ENCODE results near the gene SREK1.
"Not testable (repeated sequence)": the region's sequence is repeated elsewhere in the genome, so short reads cannot be mapped to it uniquely, and the experiment has no call there.

The SREK1 gene

GRCh38 chr5:66144074-66144833 lies at the start of gene SREK1:
TSS of gene SREK1 (plus strand) at chr5:66144300. CDS start at chr5:66144377, 77 bp downstream.
- peak; percentile 76 to 89 for DNase-seq (ENCODE audit: low read depth in 2 of 2)

- no peak for DNase-seq (ENCODE audit: low read depth in 2 of 2)
Measured at GRCh38 chr5:66100851-66101250, 43.2 kb upstream of the SREK1 start.

- no peak for DNase-seq (ENCODE audit: low read depth in 2 of 2)
Measured at GRCh38 chr5:66113160-66113559, 30.9 kb upstream of the SREK1 start.

- DNase-seq (ENCODE audit: low read depth in 2 of 2), result no peak
Measured at GRCh38 chr5:66118304-66118703, 25.8 kb upstream of the SREK1 start.

GRCh38 chr5:66122379-66123034 lies 21.6 kb upstream of the SREK1 start:
- no peak for DNase-seq (ENCODE audit: low read depth in 2 of 2)

- no peak for DNase-seq (ENCODE audit: low read depth in 2 of 2)
Measured at GRCh38 chr5:66129144-66129543, 15.0 kb upstream of the SREK1 start.

GRCh38 chr5:66130493-66130892 lies 13.6 kb upstream of the SREK1 start:
- no peak for DNase-seq (ENCODE audit: low read depth in 2 of 2)

- DNase-seq (ENCODE audit: low read depth in 2 of 2), result no peak
Measured at GRCh38 chr5:66134407-66134861, 9.7 kb upstream of the SREK1 start.

GRCh38 chr5:66136053-66136452 lies 8.0 kb upstream of the SREK1 start:
- DNase-seq (ENCODE audit: low read depth in 2 of 2), result no peak

- not testable (repeated sequence) for DNase-seq (ENCODE audit: low read depth in 2 of 2)
Measured at GRCh38 chr5:66136944-66137343, 7.2 kb upstream of the SREK1 start.

- DNase-seq (ENCODE audit: low read depth in 2 of 2), result no peak
Measured at GRCh38 chr5:66138637-66139317, 5.3 kb upstream of the SREK1 start.

GRCh38 chr5:66139318-66139712 lies 4.8 kb upstream of the SREK1 start:
- no peak for DNase-seq (ENCODE audit: low read depth in 2 of 2)

GRCh38 chr5:66142417-66142816 lies 1.7 kb upstream of the SREK1 start:
- no peak for DNase-seq (ENCODE audit: low read depth in 2 of 2)

GRCh38 chr5:66143473-66144073 lies 527 bp upstream of the SREK1 start:
- DNase-seq (ENCODE audit: low read depth in 2 of 2), result no peak

GRCh38 chr5:66144834-66145390 lies 812 bp downstream of the SREK1 start:
- no peak for DNase-seq (ENCODE audit: low read depth in 2 of 2)

GRCh38 chr5:66145737-66146136 lies 1.6 kb downstream of the SREK1 start:
- no peak for DNase-seq (ENCODE audit: low read depth in 2 of 2)

GRCh38 chr5:66149950-66150349 lies 5.8 kb downstream of the SREK1 start:
- no peak for DNase-seq (ENCODE audit: low read depth in 2 of 2)

- no peak for DNase-seq (ENCODE audit: low read depth in 2 of 2)
Measured at GRCh38 chr5:66151030-66151429, 6.9 kb downstream of the SREK1 start.

GRCh38 chr5:66151491-66151890 lies 7.4 kb downstream of the SREK1 start:
- no peak for DNase-seq (ENCODE audit: low read depth in 2 of 2)

- DNase-seq (ENCODE audit: low read depth in 2 of 2), result no peak
Measured at GRCh38 chr5:66157046-66157445, 12.9 kb downstream of the SREK1 start.

- no peak for DNase-seq (ENCODE audit: low read depth in 2 of 2)
Measured at GRCh38 chr5:66161356-66161755, 17.3 kb downstream of the SREK1 start.

Data from stimulated activated CD4-positive, alpha-beta T cell treated with anti-CD3 and anti-CD28 coated beads, Interleukin-12 subunit alpha, Interleukin-12 subunit beta, amount 100 ng/mL, for 24 hours (primary cell).